DOHH2 (cell line): Measurements from ENCODE around the gene PAEP.

Source experiments
- H3F3A ChIP-seq: fragments of 200-600 bp; sonication (generic), shearing (Covaris generic); 2 replicates; pipeline ENCODE4 v1.6.0; 2016; ENCODE audit warnings: antibody characterized with exemption, mild to moderate bottlenecking; ENCODE audit not compliant: control insufficient read depth, insufficient read depth
- H3K27ac ChIP-seq: fragments of 200-600 bp; sonication (generic); 2 replicates; pipeline ENCODE4 v1.5.1; 2014; ENCODE audit warnings: low read depth, mild to moderate bottlenecking, low read length, moderate library complexity
- H3K27me3 ChIP-seq: fragments of 200-600 bp; sonication (generic); 2 replicates; pipeline ENCODE4 v1.6.1; 2014; ENCODE audit warnings: mild to moderate bottlenecking, low read length, mixed read lengths; ENCODE audit not compliant: control insufficient read depth
- H3K36me3 ChIP-seq: fragments of 200-600 bp; sonication (generic); 2 replicates; pipeline ENCODE4 v1.6.1; 2014; ENCODE audit warnings: mild to moderate bottlenecking, low read length, moderate library complexity, mixed read lengths; ENCODE audit not compliant: control insufficient read depth
- H3K4me1 ChIP-seq: fragments of 200-600 bp; sonication (generic); 2 replicates; pipeline ENCODE4 v1.6.1; 2014; ENCODE audit warnings: mild to moderate bottlenecking, low read length, mixed read lengths; ENCODE audit not compliant: control insufficient read depth
- H3K4me2 ChIP-seq: fragments of 200-600 bp; sonication (generic); 2 replicates; pipeline ENCODE4 v1.6.0; 2014; ENCODE audit warnings: mild to moderate bottlenecking, low read length, moderate library complexity
- H3K4me3 ChIP-seq: fragments of 200-600 bp; sonication (generic); 2 replicates; pipeline ENCODE4 v1.5.1; 2014; ENCODE audit warnings: mild to moderate bottlenecking, low read length, mixed read lengths
- H3K79me2 ChIP-seq: fragments of 200-600 bp; sonication (generic); 2 replicates; pipeline ENCODE4 v1.6.1; 2014; ENCODE audit warnings: mild to moderate bottlenecking, low read length, mixed read lengths; ENCODE audit not compliant: control insufficient read depth
- H3K9me2 ChIP-seq: fragments of 200-600 bp; sonication (generic); replicated peaks from 2 replicates; pipeline ENCODE4 v1.6.1; 2014; ENCODE audit warnings: mild to moderate bottlenecking, low read length, mixed read lengths; ENCODE audit not compliant: control insufficient read depth
- H3K9me3 ChIP-seq: fragments of 200-600 bp; sonication (generic); 2 replicates; pipeline ENCODE4 v1.6.1; 2014; ENCODE audit warnings: antibody characterized with exemption, low read length, mixed read lengths; ENCODE audit not compliant: control insufficient read depth, insufficient read depth
- H4K20me1 ChIP-seq: fragments of 200-600 bp; sonication (generic); 2 replicates; pipeline ENCODE4 v1.6.0; 2014; ENCODE audit warnings: low read depth, mild to moderate bottlenecking, antibody characterized with exemption, low read length, moderate library complexity; ENCODE audit not compliant: control insufficient read depth, insufficient read depth
- EZH2phosphoT487 ChIP-seq: fragments of 200-600 bp; sonication (generic); IDR thresholded peaks from 2 replicates; pipeline ENCODE4 v1.6.1; 2017; ENCODE audit warnings: borderline replicate concordance, mild to moderate bottlenecking, antibody characterized with exemption, low read length, moderate library complexity, mixed read lengths
- TF ChIP-seq, protein P1 (sequence below): fragments of 200-600 bp; sonication (generic); IDR thresholded peaks from one replicate; pipeline ENCODE4 v1.5.1; 2014; ENCODE audit warnings: antibody characterized with exemption, mild to moderate bottlenecking, low read depth, low read length; ENCODE audit not compliant: poor library complexity, severe bottlenecking

The PAEP gene

DNA sequence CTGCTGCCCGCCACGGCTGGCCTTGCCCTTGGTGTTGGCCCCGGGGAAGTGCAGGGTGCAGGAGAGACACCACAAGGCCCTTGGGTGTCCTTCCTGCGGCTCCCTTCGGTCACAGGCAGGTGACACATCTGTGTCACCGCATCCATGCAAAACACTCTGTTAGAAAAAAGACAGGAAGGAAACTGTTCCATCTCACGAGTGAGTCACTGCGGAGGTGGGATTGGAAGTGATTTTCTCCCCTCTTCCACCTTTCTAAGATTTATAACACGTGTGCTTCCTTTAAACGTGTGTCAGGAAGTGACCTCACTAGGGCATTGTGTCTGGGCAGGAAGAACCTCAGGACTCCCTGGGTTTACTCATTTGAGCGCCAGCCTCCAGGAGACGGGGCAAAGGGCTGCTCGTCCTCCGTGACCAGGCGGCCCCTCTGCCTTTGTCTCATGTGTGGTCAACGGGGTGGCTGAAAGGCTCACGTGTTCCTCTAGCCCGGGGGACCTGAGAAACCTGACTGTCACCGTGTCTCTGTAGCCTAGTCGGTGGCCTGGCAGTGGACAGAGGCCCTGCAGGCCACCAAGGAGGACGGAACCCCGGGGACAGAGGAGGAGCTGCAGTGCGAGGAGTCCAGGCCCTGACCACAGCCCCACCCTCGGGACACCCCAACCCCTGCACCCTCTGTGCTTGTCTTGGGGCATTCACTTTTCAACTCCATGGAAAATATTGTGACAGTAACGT lies 45.3 kb upstream of the PAEP start:
- TF ChIP-seq EZH2phosphoT487 = no peak
- TF ChIP-seq, protein P1, sequence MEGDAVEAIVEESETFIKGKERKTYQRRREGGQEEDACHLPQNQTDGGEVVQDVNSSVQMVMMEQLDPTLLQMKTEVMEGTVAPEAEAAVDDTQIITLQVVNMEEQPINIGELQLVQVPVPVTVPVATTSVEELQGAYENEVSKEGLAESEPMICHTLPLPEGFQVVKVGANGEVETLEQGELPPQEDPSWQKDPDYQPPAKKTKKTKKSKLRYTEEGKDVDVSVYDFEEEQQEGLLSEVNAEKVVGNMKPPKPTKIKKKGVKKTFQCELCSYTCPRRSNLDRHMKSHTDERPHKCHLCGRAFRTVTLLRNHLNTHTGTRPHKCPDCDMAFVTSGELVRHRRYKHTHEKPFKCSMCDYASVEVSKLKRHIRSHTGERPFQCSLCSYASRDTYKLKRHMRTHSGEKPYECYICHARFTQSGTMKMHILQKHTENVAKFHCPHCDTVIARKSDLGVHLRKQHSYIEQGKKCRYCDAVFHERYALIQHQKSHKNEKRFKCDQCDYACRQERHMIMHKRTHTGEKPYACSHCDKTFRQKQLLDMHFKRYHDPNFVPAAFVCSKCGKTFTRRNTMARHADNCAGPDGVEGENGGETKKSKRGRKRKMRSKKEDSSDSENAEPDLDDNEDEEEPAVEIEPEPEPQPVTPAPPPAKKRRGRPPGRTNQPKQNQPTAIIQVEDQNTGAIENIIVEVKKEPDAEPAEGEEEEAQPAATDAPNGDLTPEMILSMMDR = no peak
- H3K36me3 ChIP-seq = no peaks in the 10 kb centered on the region
- H3K4me2 ChIP-seq = no peak overlapping the region
- no peaks in the 10 kb centered on the region for H4K20me1 ChIP-seq
- H3K4me3 ChIP-seq = no peak overlapping the region
- H3K4me1 ChIP-seq = no peaks in the 10 kb centered on the region
- no peaks in the 10 kb centered on the region for H3K79me2 ChIP-seq
- no peak overlapping the region for H3K27ac ChIP-seq
- no peaks in the 10 kb centered on the region for H3K27me3 ChIP-seq
- H3K9me2 ChIP-seq = no peaks in the 10 kb centered on the region
- no peaks in the 10 kb centered on the region for H3F3A ChIP-seq
- H3K9me3 ChIP-seq = no peaks in the 10 kb centered on the region

DNA sequence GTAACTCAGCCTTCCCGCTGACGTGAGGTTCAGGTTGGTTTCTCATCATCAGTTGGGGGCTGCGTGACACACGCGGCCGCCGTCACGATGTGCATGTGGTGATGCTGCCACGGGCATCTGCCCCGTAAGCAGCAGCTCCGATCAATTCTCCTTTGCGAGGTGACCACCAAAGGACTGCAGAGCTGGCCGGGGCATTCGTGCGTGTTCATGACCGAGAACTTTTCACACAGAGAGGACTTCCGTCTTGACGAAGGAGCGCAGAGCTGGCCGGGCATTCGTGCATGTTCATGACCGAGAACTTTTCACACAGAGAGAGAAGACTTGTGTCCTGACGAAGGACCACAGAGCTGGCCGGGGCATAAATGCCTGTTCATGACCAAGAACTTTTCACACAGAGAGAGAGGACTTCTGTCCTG lies 44.1 kb upstream of the PAEP start:
- Histone ChIP-seq H3F3A (no peaks in the 10 kb centered on the region), H3K4me2 (no peak overlapping the region), H3K9me3 (no peaks in the 10 kb centered on the region), H3K27ac (no peak overlapping the region), H3K4me1 (no peaks in the 10 kb centered on the region), H4K20me1 (no peaks in the 10 kb centered on the region), H3K9me2 (no peaks in the 10 kb centered on the region), H3K36me3 (no peaks in the 10 kb centered on the region), H3K4me3 (no peak overlapping the region), H3K79me2 (no peaks in the 10 kb centered on the region), H3K27me3 (no peaks in the 10 kb centered on the region)
- no peak for TF ChIP-seq EZH2phosphoT487
- TF ChIP-seq, protein P1 = no peak

DNA sequence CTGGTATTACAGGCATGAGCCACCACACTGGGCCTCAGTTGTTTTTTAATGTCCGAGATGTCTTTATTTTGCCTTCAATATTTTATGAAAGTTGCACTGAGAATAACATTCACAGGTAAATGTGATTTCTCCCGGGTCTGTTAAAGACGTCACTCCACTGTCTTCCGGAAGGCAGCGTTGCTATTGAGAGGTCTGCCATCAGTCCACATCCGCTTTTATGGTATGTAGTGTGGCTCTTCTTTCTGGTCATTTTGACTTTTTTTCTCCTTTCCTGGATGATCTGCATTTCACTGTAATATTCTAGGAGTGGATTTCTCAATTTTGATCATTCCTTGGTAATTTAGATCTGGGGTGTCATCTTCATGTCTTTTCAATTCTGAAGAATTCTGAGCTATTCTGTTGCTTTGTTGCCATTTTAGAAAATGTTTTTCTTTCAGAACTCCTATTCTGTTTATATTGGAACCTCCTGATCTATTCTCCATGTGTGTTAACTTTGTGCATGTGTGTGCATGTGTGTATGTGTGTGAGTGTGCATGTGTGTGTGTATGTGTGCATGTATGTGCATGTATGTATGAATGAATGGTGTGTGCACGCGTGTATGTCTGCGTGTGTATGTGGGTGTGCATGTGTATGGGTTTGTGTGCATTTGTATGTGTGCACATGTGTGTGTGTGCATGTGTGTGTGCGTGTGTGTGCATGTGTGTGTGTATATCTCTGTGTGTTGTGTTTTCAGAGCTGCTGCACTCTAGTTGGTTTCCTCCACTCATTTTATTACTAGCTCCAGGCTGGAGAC lies 42.2 kb upstream of the PAEP start:
- Histone ChIP-seq H3K9me3 (no peaks in the 10 kb centered on the region), H3K9me2 (no peaks in the 10 kb centered on the region), H3K27me3 (no peaks in the 10 kb centered on the region), H3F3A (no peaks in the 10 kb centered on the region), H3K36me3 (no peaks in the 10 kb centered on the region), H3K79me2 (no peaks in the 10 kb centered on the region), H4K20me1 (no peaks in the 10 kb centered on the region), H3K4me2 (no peak overlapping the region), H3K27ac (no peak overlapping the region), H3K4me1 (no peaks in the 10 kb centered on the region), H3K4me3 (no peak overlapping the region)
- TF ChIP-seq, protein P1 = no peak
- TF ChIP-seq EZH2phosphoT487 = no peak
